HCT116 (cell line): ENCODE measurements around the gene SAMD4B.

Source experiments
- POLR2A ChIP-seq: IDR thresholded peaks from 2 replicates; pipeline ENCODE4 v1.7.0; 2011; ENCODE audit warnings: borderline replicate concordance; ENCODE audit not compliant: insufficient read depth, insufficient read length; ENCODE audit errors: extremely low read depth
- POLR2AphosphoS5 ChIP-seq: IDR thresholded peaks from 2 replicates; pipeline ENCODE4 v1.6.1; 2011; ENCODE audit warnings: mild to moderate bottlenecking, low read depth, low read length, moderate library complexity
- SP1 ChIP-seq: IDR thresholded peaks from 2 replicates; pipeline ENCODE4 v1.6.1; 2012; ENCODE audit warnings: low read depth

- no peak for TF ChIP-seq POLR2A
- no peak for TF ChIP-seq POLR2AphosphoS5
- TF ChIP-seq SP1: no peak
These were observed 25.4 kb upstream of the SAMD4B start for GRCh38 chr19:39316627-39317321.
